Endometrial microvascular endothelial cells (primary cell): ENCODE data around the gene HPCAL4. TPM values are rescaled to one million over a fixed set of nuclear protein-coding genes. Genes with fewer than 3 reads are reported as not detected.

ENCODE experiments used
- in situ Hi-C: cut with HindIII; loops from 2 replicates; pipeline ENCODE4 v1.10.0; 2017; ENCODE audit warnings: low sequenced_read_pairs, low pct_unique_long_range_greater_than_20kb; ENCODE audit errors: inconsistent ontology term
- total RNA-seq: library from RNA; depleted of rRNA; stranded (reverse); fragments of >200 nt; gene quantifications from one replicate; pipeline ENCODE4 v1.2.3, GENCODE V29; 2015; ENCODE audit errors: inconsistent ontology term

The HPCAL4 gene
- total RNA-seq = not detected

DNA sequence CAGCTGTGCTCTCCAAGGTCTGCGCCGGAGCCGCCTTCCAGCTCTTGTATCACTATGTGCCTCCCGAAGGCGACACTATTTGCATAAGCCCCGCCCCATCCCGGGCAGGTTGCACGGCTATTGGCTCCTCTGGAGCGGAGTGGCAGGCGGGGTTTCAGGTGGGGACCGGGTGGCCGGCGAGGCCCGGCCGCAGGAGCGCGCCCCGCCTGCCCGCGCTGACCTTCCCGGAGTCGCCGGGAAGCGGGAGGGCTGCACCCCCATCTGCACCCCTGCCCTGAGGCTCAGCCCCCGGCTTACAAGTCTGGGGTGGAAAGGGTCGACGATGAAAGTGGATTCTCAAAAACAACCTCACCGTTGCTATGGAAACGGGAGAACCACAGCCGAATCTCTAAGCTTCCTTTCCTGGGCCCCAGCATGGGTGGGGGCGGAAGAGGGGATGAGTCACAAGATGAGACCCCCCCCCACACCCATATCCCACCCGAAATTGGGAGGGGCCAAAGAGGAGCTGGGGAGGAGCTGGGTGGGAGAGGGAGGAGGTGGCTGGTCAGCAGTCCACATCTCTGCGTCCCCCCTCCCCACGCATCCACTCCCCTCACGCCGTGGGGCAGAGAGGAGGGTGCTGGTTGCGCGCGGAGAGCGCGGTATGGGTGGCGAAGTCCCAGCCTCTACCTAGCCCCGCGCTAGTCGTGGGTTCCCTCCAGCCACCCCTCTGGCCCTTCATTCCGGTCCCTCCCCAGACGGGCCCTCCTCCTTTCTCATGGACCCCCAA is at the start of gene HPCAL4:
Gene HPCAL4 (minus strand): TSS at position 51 of the 769 bp plus-strand sequence. CDS start 6,830 bp downstream, outside the sequence.
- in situ Hi-C loops = no loop called here

DNA sequence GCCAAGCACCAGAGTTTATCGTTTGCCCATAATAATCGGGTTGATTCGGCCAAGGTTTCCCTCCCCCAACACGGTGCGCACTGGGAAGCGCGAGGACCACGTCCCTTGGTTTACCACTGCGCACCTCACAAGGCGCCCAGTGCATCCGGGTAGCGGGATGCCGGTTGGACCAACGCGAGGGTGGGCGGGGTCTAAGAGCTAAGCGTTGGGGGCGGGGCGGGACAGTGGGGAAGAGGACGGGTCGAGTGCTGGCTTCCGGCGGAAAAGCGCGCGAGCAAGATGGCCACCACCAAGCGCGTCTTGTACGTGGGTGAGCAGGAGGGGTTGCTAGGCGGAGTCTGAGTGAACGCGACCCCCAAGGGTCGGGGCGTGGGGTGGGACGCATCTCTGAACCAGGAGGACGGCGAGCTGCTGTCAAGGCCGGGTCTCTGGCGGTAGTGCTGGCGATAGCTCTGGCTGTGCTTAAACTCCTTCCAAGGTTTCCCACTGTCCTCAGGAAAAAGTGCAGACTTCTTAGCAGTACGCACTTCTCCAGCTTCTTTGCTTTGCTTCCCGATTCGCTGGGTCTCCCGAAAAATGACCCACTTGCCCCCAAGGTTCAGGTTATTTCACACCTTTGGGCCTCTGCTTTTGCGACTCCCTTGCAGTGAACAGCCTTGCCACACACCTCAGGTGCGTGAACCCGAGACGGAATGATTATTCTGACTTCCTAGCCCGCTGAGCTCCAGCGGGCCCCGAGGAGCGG is 47.6 kb upstream of the HPCAL4 start, which contains the start of gene PPIE:
Gene PPIE (plus strand): TSS at position 261 of the 745 bp plus-strand sequence. CDS start 19 bp downstream, at position 280.
- in situ Hi-C loops = loop anchor here (25.0 kb wide), 1 partner anchor 101 kb away; the partner anchor contains the start of gene HEYL

DNA sequence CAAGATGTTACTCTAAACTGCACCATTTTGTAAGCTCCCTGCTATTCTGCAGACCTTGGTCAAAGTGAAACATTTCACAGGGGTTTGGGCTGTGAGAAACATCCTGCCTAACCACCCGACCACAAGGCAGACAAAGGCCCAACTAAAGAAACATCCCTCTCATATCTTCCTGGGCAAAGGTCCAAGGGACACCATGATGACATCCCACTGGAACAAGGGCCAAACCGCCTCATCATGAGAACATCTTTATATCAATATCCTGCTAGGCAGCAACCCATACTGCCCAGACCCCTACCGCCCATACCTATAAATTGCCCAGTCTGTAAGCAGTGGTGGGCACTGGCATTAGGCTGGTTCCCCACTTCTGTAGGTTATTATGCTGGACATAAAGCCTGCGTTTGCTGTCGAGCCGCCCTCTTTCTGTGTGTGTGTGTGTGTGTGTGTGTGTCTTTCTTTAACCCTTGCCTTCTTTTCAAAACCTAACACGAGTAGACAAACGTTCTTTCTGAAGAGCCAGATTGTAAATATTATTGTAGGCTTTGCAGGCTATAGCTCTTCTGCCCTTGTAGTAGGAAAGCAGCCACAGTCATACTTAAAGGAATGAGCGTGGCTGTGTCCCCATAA is 46.4 kb upstream of the HPCAL4 start:
- in situ Hi-C loops = loop anchor here (25.0 kb wide), 1 partner anchor 100 kb away; the partner anchor contains the start of gene HEYL

DNA sequence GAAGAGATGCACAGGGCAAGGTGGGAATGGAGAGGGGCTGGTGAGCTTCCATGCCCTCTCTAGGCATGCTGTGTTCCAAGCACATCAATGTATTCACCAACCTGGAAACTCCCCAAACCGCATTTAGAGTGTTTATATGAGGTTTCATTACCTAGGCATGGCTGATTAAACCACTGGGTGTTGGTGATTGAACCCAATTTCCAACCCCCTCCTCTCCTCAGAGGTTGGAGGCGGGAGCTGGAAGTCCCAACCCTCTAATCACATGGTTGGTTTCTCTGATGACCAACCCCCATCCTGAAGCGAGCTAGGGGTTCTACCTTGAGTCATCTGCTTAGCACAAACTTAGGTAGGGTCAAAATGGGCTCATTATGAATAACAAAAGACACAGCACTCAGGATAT is 44.5 kb upstream of the HPCAL4 start:
- in situ Hi-C loops = loop anchor here (25.0 kb wide), 1 partner anchor 98 kb away; the partner anchor contains the start of gene HEYL

DNA sequence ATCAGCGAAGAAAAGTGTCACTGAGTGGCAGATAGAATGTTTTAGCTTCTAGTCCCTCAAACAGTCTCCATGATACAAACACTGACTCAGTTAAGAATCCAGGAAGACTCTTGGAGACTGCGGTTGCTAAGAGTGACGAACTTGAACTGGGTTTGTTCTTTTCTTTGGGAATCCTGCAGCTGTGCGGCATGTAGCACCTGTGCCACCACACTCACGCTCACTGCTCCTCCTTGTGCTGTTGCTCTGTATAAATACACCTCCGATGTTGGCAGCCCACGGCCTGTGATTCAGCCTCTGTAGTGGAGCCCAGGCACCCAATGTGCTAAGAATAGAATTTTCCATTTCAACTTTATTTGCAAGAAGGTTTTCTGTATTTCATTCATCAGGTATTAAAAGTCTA is 41.9 kb upstream of the HPCAL4 start:
- in situ Hi-C loops = loop anchor here (25.0 kb wide), 1 partner anchor 96 kb away; the partner anchor contains the start of gene HEYL

DNA sequence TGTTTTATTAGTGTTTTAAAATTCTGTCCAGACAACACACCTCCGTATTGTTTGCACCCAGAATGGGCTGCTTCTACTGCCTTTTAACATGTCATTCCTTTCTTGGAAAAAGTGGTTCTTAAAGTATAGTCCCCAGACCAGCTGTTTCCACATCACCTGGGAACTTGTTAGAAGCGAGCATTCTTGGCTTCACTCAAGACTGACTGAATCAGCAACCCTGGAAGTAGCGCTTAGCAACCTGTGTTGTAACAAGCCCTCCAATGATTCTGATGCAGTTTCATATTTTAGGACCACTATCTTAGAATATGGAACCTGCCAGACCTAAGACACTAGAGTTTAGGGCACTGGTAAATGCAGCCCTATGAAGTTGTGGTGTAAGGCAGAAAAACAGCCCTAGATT is 41.5 kb upstream of the HPCAL4 start:
- in situ Hi-C loops = loop anchor here (25.0 kb wide), 1 partner anchor 95 kb away; the partner anchor contains the start of gene HEYL

DNA sequence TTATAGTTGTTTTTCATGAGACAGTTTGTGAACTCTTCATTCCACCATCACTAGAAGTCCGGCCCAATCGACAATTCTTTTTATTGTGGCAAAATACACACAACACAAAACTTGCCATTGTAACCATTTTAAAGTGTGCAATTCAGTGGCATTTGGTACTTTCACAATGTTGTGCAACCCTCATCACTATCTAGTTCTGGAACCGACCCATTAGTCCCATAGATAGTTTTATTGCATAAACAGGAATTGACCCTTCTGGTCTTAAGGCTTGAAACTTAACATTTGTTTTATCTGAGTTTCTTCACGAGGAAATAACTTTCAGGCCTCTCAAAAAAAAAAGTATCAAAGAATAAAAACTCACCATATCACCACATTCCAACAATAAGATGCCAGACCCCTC is 38.6 kb upstream of the HPCAL4 start:
- in situ Hi-C loops = loop anchor here (25.0 kb wide), 1 partner anchor 93 kb away; the partner anchor contains the start of gene HEYL

DNA sequence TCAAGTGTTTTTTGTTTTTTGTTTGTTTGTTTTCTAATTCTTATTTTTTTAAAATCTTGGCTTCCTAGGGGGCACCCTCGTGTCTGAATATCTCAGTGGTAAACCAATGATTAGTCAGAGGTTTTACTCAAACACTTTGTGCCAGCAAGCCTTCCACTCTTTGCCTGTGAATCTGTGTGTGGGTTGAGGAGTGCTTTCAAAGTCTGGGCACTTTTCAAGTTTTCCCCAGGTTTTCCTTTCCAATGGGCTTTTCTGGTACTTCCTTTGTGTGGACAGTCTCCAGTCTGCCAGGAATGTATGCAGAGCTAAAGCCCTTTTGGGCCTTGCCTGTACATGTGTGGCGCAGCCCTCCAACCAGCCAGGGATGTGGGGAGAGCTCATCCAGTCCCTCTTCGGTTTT is 37.8 kb upstream of the HPCAL4 start:
- in situ Hi-C loops = loop anchor here (25.0 kb wide), 1 partner anchor 92 kb away; the partner anchor contains the start of gene HEYL

DNA sequence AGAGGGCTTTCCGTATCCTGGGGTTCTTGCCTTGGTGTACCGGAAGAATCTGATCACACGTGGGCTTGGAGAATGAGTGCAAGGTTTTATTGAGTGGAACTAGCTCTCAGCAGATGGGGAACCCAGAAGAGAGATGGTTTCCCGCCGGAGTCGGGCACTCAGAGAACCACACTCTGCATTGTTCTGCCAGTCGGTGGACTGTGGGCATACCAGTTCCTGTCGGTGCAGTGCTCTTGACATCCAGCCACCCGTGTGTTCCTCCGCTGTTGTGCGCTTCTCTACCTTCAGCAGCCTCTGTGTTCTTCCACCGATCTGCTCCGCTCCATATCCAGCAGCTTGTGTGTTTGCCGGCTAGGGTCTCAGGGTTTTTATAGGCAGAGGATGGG is 36.7 kb upstream of the HPCAL4 start:
- in situ Hi-C loops = loop anchor here (25.0 kb wide), 1 partner anchor 91 kb away; the partner anchor contains the start of gene HEYL

DNA sequence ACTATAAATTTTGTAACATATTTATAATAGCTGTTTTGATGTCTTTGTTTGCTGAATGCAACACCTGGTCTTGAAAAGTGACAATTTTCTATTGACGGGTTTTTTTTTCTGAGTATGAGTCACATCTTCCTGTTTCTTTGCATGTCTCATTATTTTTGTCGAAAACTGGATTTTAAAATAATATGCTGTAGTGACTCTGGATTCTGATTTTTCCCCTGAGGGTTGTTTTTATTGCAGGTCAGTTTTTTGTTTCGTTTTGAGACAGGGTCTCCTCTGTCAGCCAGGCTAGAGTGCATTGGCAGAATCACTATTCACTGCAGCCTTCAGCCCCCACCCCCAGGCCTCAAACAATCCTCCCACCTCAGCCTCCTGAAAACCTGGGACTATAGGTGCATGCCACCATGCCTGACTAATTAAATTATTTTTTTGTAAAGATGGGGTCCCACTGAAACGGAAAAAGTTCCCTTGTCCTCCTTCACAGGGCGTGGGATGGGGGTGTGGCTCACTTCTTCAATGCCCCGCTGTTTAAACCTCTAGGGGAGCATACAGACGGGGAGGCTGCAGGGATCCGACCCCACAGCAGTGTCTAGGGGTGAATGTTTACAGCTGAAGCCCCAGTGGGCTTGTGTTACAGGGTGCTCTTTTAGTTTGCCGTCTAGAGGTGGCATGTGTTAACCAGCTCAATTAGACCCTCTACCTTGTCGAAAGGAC is 36.1 kb upstream of the HPCAL4 start:
- in situ Hi-C loops = loop anchor here (25.0 kb wide), 1 partner anchor 90 kb away; the partner anchor contains the start of gene HEYL

DNA sequence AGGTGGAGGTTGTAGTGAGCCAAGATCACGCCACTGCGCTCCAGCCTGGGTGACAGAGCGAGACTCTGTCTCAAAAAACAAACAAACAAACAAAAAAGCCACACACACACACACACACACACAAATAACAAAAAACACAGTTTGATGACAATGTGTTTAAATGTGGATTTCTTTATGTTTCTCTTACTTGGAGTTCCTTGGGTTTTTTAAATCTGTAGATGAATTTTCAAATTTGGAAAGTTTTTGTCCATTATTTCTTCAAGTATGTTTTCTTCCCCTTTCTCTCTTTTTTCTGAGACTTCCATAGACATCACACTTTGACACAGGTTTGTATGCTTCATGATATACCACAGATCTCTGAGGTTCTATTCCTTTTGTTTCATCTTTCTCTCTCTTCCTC is 35.4 kb upstream of the HPCAL4 start:
- in situ Hi-C loops = loop anchor here (25.0 kb wide), 1 partner anchor 89 kb away; the partner anchor contains the start of gene HEYL

DNA sequence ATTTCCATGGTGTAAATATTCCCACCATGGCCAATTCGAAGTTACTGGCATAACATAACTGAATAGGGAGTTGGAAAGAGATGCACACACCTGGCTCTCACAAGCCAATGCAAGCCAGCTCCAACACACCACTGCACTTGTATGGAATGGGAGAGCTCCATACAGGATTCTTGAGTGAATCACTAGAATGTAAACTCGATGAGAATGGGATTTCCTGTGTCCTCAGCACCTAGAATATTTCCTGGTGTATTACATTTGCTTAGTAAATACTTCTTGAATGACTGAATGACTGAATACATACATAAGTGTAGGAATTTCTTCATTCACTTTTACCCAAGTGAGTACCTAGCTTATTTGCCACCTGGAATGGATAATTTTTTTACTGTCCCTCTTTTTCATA is 31.3 kb upstream of the HPCAL4 start:
- in situ Hi-C loops = no loop called here

DNA sequence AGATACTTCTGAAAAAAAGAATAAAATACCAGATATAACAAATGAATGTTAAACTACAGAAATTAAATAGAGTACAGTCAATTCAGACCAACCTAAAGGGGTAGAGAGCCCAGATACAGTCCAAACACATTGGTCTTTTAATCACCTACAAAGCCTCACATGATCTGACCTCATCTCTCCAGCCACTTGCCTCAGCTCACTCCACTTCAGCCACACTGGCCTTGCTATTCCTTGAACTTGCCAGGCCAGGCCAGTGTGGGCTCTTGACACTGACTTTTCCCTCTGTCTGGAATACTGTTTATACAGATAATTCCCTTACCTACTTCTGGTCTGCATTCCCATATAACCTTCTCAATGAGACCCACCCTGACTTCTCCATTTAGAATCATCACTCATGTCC is 30.4 kb upstream of the HPCAL4 start:
- in situ Hi-C loops = no loop called here

DNA sequence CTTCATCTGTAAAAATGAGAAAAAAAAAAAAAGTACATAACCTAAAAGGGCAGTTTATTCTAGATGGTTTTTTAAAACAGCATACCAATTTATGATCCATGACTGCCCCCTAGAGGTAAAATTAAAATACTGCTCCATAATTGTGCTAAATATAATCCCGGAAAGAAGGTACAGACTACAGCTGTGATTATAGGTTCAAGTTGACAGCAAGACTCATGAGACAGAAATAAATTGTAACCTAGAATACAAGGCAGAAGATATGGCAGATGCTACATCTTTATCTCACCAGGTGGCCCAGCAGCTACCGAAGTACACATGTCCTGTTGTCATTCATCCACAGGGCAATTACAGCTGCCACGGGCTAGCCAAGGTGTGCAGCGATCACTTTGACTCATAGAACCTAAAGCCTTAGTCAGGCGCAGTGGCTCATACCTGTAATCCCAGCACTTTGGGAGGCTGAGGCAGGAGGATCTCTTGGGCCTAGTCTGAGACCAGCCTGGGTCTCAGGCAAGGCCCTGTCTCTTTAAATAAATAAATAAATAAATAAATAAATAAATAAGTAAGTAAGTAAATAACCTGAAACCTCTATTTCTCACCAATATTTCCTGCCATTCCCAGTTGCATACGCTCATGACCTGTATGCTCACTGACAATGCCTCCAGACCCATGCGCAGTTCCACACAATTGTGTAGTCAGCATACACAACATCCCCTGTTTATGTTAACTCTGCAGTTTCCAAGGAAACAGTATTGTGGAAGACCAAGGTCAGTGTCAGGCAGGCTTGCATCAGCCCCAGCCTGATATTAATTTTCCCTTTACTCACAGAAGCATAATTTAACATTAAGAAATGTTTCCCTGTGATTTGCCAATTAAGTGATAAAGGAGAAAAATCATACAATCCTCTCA is 29.1 kb upstream of the HPCAL4 start:
- in situ Hi-C loops = no loop called here

DNA sequence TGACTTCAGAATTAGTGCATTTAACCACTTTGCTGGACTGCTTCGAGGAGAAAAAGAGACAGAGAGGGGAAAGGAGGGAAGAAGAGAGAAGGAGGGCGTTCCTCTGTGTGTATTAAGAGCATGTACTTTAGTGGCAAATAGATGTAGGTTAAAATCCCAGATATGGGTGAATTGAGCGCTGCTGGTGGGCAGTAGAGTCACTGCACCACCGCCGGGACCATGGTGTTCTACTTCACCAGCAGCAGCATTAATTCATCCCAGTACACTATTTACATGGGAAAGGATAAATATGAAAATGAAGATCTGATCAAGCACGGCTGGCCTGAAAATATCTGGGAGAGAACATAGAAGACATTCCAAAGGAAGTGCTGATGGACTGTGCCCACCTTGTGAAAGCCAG is 26.6 kb upstream of the HPCAL4 start:
- in situ Hi-C loops = no loop called here

DNA sequence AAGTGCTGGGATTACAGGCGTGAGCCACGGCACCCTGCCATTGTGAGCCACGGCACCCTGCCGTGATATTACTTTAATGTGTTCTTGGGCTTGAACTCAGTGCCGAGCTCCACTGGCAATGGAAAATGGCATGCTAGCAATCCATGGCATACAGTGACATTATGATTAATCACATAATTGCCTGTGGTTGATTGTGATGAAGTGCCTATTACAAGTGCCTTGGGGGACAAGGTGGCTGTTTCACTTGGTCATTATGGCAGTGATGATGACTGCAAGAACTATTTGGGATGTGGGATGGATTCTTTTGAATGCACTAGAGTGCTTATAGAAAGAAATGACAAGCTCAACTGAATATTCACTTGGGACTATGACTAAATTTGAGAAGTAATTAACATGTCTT is 22.3 kb upstream of the HPCAL4 start:
- in situ Hi-C loops = no loop called here

DNA sequence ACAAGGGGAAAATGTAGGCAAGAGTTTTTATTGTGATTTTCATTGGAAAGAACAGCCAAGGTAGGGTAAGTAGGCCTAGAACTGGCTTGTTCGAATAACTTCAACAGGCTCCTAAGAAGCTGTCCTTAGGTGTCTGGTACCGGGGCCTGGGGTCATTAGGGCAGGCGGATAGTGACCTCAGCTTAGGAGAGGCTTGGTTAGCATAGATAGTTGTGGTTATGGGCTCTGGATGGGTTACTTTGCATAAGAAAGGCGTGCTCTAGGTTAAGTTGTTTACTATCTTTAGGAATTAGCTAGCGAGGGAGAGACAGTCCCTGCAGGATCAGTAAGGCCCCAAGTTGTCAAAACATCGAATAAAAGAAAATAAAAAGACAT is 20.7 kb upstream of the HPCAL4 start:
- in situ Hi-C loops = no loop called here
